ENCODE results near the gene DLGAP4.

The DLGAP4 gene

GRCh38 chr20:36386236-36386635, 80.1 kb downstream of the DLGAP4 start:
- no peak for DNase-seq (ENCODE audit: low read depth)
- no peak overlapping the region for H3K4me3 ChIP-seq (ENCODE audit: low read depth, low read length)
- no peak for TF ChIP-seq CTCF (IDR thresholded peaks at IDR 0.05; ENCODE audit: insufficient read depth, low read depth, low read length, missing control alignments)

GRCh38 chr20:36390269-36390668, 84.1 kb downstream of the DLGAP4 start:
- no peak for DNase-seq (ENCODE audit: low read depth)
- H3K4me3 ChIP-seq (ENCODE audit: low read depth, low read length): no peak overlapping the region
- no peak for TF ChIP-seq CTCF (IDR thresholded peaks at IDR 0.05; ENCODE audit: insufficient read depth, low read depth, low read length, missing control alignments)

- TF ChIP-seq CTCF (IDR thresholded peaks at IDR 0.05; ENCODE audit: insufficient read depth, low read depth, low read length, missing control alignments): no peak
- H3K4me3 ChIP-seq (ENCODE audit: low read depth, low read length): no peak overlapping the region
- DNase-seq (ENCODE audit: low read depth): no peak
These were observed 84.7 kb downstream of the DLGAP4 start for GRCh38 chr20:36390719-36391415.

GRCh38 chr20:36391456-36391855, 85.3 kb downstream of the DLGAP4 start:
- no peak for TF ChIP-seq CTCF (IDR thresholded peaks at IDR 0.05; ENCODE audit: insufficient read depth, low read depth, low read length, missing control alignments)
- no peak for DNase-seq (ENCODE audit: low read depth)

GRCh38 chr20:36391955-36392354, 85.8 kb downstream of the DLGAP4 start:
- TF ChIP-seq CTCF (IDR thresholded peaks at IDR 0.05; ENCODE audit: insufficient read depth, low read depth, low read length, missing control alignments): no peak

More at GRCh38 chr20:36391456-36391855, 85.3 kb downstream of the DLGAP4 start:
- no peak overlapping the region for H3K4me3 ChIP-seq (ENCODE audit: low read depth, low read length)

GRCh38 chr20:36392989-36393388, 86.8 kb downstream of the DLGAP4 start:
- no peak for TF ChIP-seq CTCF (IDR thresholded peaks at IDR 0.05; ENCODE audit: insufficient read depth, low read depth, low read length, missing control alignments)
- DNase-seq (ENCODE audit: low read depth): no peak
- H3K4me3 ChIP-seq (ENCODE audit: low read depth, low read length): no peak overlapping the region

More at GRCh38 chr20:36391955-36392354, 85.8 kb downstream of the DLGAP4 start:
- no peak overlapping the region for H3K4me3 ChIP-seq (ENCODE audit: low read depth, low read length)
- DNase-seq (ENCODE audit: low read depth): no peak

Data from GM12865 (cell line).